Brain microvascular endothelial cell (primary cell): ENCODE measurements around the gene F13B.

Experiments used
- DNase-seq: peaks from one replicate; pipeline ENCODE4 v3.0.0-alpha.2; 2020
- H3K27ac ChIP-seq: fragments of 250-450 bp; sonication (Bioruptor Pico); 2 replicates; pipeline ENCODE4 v1.5.1; 2020; ENCODE audit warnings: mild to moderate bottlenecking, moderate library complexity
- H3K27me3 ChIP-seq: fragments of 250-450 bp; sonication (Bioruptor Pico); replicated peaks from 2 replicates; pipeline ENCODE4 v1.5.1; 2020; ENCODE audit warnings: mild to moderate bottlenecking
- H3K36me3 ChIP-seq: fragments of 250-450 bp; sonication (Bioruptor Pico); replicated peaks from 2 replicates; pipeline ENCODE4 v1.5.1; 2020; ENCODE audit warnings: mild to moderate bottlenecking
- H3K4me3 ChIP-seq: 2 replicates; pipeline ENCODE4 v1.5.1; 2011; ENCODE audit warnings: low read depth, mild to moderate bottlenecking, control low read depth, low read length, moderate library complexity
- CTCF ChIP-seq: IDR thresholded peaks from 2 replicates; pipeline ENCODE4 v1.5.1; 2011; ENCODE audit warnings: low read depth, mild to moderate bottlenecking, moderate library complexity, low read length, control low read depth, inconsistent platforms; ENCODE audit errors: missing control alignments
- in situ Hi-C: cut with HindIII; loops from 2 replicates; pipeline ENCODE4 v1.10.0; 2017; ENCODE audit warnings: low sequenced_read_pairs, low pct_ligation_motif_present

Gene F13B

DNA sequence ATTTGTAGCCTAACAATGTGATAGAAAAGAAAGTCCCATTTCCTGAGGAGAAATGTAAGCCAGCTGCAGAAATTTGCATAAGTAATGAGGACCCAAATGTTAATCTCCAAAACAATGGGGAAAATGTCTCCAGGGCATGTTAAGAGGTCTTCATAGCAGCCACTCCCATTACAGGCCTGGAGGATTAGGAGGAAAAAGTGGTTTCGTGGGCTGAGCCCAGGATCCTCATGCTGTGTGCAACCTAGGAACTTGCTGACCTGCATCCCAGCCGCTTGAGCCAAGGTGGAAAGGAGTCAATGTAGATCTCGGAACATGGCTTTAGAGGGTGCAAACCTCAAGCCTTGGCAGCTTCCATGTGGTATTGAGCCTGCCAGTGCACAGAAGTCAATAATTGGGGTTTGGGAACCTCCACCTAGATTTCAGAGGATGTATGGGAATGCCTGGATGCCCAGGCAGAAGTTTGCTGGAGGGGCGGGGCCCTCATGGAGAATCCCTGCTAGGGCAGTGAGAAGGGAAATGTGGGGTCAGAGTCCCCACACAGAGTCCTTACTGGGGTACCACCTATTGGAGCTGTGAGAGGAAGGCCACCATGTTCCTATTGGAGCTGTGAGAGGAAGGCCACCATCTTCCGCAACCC is 14.2 kb upstream of the F13B start:
- no peak overlapping the region for H3K4me3 ChIP-seq
- no peaks in the 10 kb centered on the region for H3K27me3 ChIP-seq
- DNase-seq: no peak
- TF ChIP-seq CTCF: no peak
- no peak overlapping the region for H3K27ac ChIP-seq
- in situ Hi-C loops: no loop called here
- peaks cover 5% of the 10 kb centered on the region for H3K36me3 ChIP-seq

- Histone ChIP-seq H3K27ac (no peak overlapping the region), H3K36me3 (peaks cover 5% of the 10 kb centered on the region), H3K27me3 (no peaks in the 10 kb centered on the region), H3K4me3 (no peak overlapping the region)
- in situ Hi-C loops: no loop called here
- TF ChIP-seq CTCF: no peak
- DNase-seq: no peak
These were observed 13.3 kb upstream of the F13B start for GRCh38 chr1:197080323-197080722.

GRCh38 chr1:197076585-197076984 is 9.5 kb upstream of the F13B start:
- Histone ChIP-seq H3K27ac (no peak overlapping the region), H3K27me3 (no peaks in the 10 kb centered on the region), H3K4me3 (no peak overlapping the region), H3K36me3 (no peaks in the 10 kb centered on the region)
- no peak for TF ChIP-seq CTCF
- in situ Hi-C loops: no loop called here
- DNase-seq: no peak

- Histone ChIP-seq H3K27ac (no peak overlapping the region), H3K4me3 (no peak overlapping the region), H3K36me3 (no peaks in the 10 kb centered on the region), H3K27me3 (no peaks in the 10 kb centered on the region)
- in situ Hi-C loops: no loop called here
- no peak for TF ChIP-seq CTCF
- no peak for DNase-seq
These were observed 6.9 kb upstream of the F13B start for GRCh38 chr1:197073978-197074377.

DNA sequence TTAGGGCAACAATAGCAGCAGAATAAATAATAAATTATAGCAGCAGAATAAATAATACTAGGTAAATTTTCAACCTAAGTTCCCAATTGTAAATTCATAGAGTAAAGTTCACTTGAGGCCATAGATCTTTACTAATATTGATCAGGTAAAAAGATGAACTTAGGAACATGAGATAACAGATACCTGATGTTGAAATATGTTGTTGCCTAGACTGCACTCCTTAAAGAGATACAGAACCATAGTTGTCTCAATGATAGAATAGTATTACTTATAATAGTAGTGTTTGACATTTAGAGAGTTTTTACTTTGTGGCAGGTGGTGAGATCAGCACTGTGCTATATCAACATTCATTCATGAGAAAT is 378 bp upstream of the F13B start:
- in situ Hi-C loops: no loop called here
- TF ChIP-seq CTCF: no peak

GRCh38 chr1:197066277-197066676 is 783 bp downstream of the F13B start:
- in situ Hi-C loops: no loop called here
- no peak overlapping the region for H3K4me3 ChIP-seq
- no peak overlapping the region for H3K27ac ChIP-seq
- DNase-seq: no peak
- no peaks in the 10 kb centered on the region for H3K27me3 ChIP-seq
- no peaks in the 10 kb centered on the region for H3K36me3 ChIP-seq
- no peak for TF ChIP-seq CTCF

More for the DNA sequence above, 378 bp upstream of the F13B start:
- Histone ChIP-seq H3K27me3 (no peaks in the 10 kb centered on the region), H3K27ac (no peak overlapping the region), H3K36me3 (no peaks in the 10 kb centered on the region), H3K4me3 (no peak overlapping the region)
- DNase-seq: no peak
